Sigmoid colon (tissue), 7 donors: ENCODE data around the gene UNC5C. TPM values are rescaled to one million over a fixed set of nuclear protein-coding genes. Genes with fewer than 3 reads are reported as not detected.
A peak's percentile ranks its signal among the peaks of the same experiment; 100 is the strongest.

ENCODE experiments used
- DNase-seq: peaks from one replicate; pipeline ENCODE4 v3.0.0-alpha.2; 2019
- H3K27ac ChIP-seq, 4 donors: fragments of 200-600 bp; sonication (generic); one replicate each; pipeline ENCODE4 v1.5.1; 2016 to 2019; ENCODE audit warnings: mild to moderate bottlenecking in 1 of 4
- H3K27me3 ChIP-seq, 3 donors: fragments of 200-600 bp; sonication (generic); one replicate each; pipeline ENCODE4 v1.5.1; 2019; ENCODE audit warnings: mild to moderate bottlenecking in 1 of 3
- H3K36me3 ChIP-seq, 4 donors: fragments of 200-600 bp; sonication (generic); one replicate each; pipeline ENCODE4 v1.5.1; 2016 to 2019
- H3K4me1 ChIP-seq, 4 donors: fragments of 200-600 bp; sonication (generic); one replicate each; pipeline ENCODE4 v1.5.1; 2017 to 2019
- H3K4me3 ChIP-seq, 4 donors: fragments of 200-600 bp; sonication (generic); one replicate each; pipeline ENCODE4 v1.5.1; 2017 to 2019; ENCODE audit warnings: mild to moderate bottlenecking in 2 of 4, moderate library complexity in 1 of 4
- H3K9me3 ChIP-seq, 4 donors: fragments of 200-600 bp in 3 of 4; sonication (generic) in 3 of 4; one replicate each; pipeline versions ENCODE4 v1.5.1 to v1.6.1; 2013 to 2019
- CTCF ChIP-seq, 4 experiments: fragments of 450-650 bp in 3 of 4; fragments of 200-600 bp in 1 of 4; IDR thresholded peaks; one replicate each; pipeline ENCODE4 v1.5.1; 2016 to 2019; ENCODE audit warnings: antibody characterized with exemption in 4 of 4, mild to moderate bottlenecking in 3 of 4, moderate library complexity in 2 of 4
- EP300 ChIP-seq, 4 donors: sonication (generic); formaldehyde crosslinking; IDR thresholded peaks; one replicate each; pipeline ENCODE4 v1.6.1; 2017; ENCODE audit warnings: antibody characterized with exemption in 4 of 4
- POLR2A ChIP-seq, 2 donors: fragments of 450-650 bp; IDR thresholded peaks; one replicate each; pipeline ENCODE4 v1.6.1; 2016; ENCODE audit warnings: antibody characterized with exemption in 2 of 2, mild to moderate bottlenecking in 2 of 2, moderate library complexity in 2 of 2
- POLR2AphosphoS5 ChIP-seq, 4 donors: sonication (generic); formaldehyde crosslinking; IDR thresholded peaks; one replicate each; pipeline ENCODE4 v1.6.1; 2017; ENCODE audit warnings: antibody characterized with exemption in 4 of 4
- WGBS, 2 donors: extraction: QIAGEN DNeasy Blood & Tissue Kit; methylation state at CpG; one replicate each; pipeline ENCODE4 v1.1.7; 2013; 5-methylcytosine and 5-hydroxymethylcytosine counted together
- intact Hi-C: fragments of 100-400 bp; cut with DNase I; formaldehyde crosslinking; loops from one replicate; pipeline ENCODE4 v1.15.1; 2023
- polyA plus RNA-seq, 3 donors: library from polyadenylated mRNA; stranded (reverse); fragments of 200-250 nt; gene quantifications; one replicate each; pipeline ENCODE4 v1.2.3, GENCODE V29; 2013
- total RNA-seq, 4 donors: library from RNA; depleted of rRNA; stranded (reverse); fragments of >200 nt; gene quantifications; one replicate each; pipeline ENCODE4 v1.1.0, GENCODE V29; 2016
- donor health status: healthy with polysubstance abuse.
- donor health status: Bipolar disorder and iron deficiency.
- donor health status: healthy.

UNC5C gene
- total and polyA plus RNA-seq, 7 donors: 0.60 to 3.1 (median 1.4) TPM

- H3K27me3 ChIP-seq: no peaks in the 10 kb centered on the region
- WGBS, 2 donors: 85 to 89% methylated on average over 7 of the region's 7 CpGs
- H3K27ac ChIP-seq: no peak overlapping the region
- no peaks in the 10 kb centered on the region for H3K9me3 ChIP-seq
- intact Hi-C loops: loop anchor here (5.0 kb wide), 1 partner anchor 379 kb away; the partner anchor contains the start of gene UNC5C
- H3K36me3 ChIP-seq: no peaks in the 10 kb centered on the region
- no peak for TF ChIP-seq EP300 (IDR thresholded peaks at IDR 0.05)
- no peak for TF ChIP-seq CTCF (IDR thresholded peaks at IDR 0.05)
- TF ChIP-seq POLR2AphosphoS5 (IDR thresholded peaks at IDR 0.05): no peak
- no peak for TF ChIP-seq POLR2A (IDR thresholded peaks at IDR 0.05)
- no peaks in the 10 kb centered on the region for H3K4me1 ChIP-seq
- no peak for DNase-seq
- no peak overlapping the region for H3K4me3 ChIP-seq
Measured at GRCh38 chr4:95167805-95168204, 381.0 kb downstream of the UNC5C start.

- Histone ChIP-seq H3K36me3 (no peaks in the 10 kb centered on the region), H3K27me3 (no peaks in the 10 kb centered on the region), H3K27ac (no peak overlapping the region), H3K4me1 (no peaks in the 10 kb centered on the region), H3K9me3 (no peaks in the 10 kb centered on the region), H3K4me3 (no peak overlapping the region)
- TF ChIP-seq POLR2A (IDR thresholded peaks at IDR 0.05) (no peak), CTCF (IDR thresholded peaks at IDR 0.05) (peak in 3 of 4 experiments; percentile 51 to 62 (median 53)), EP300 (IDR thresholded peaks at IDR 0.05) (no peak), POLR2AphosphoS5 (IDR thresholded peaks at IDR 0.05) (no peak)
- no peak for DNase-seq
- 4 to 18% methylated on average over 3 of the region's 3 CpGs for WGBS, 2 donors
- intact Hi-C loops: loop anchor here (5.0 kb wide), 1 partner anchor 381 kb away; the partner anchor contains the start of gene UNC5C
Measured at GRCh38 chr4:95165926-95166524, 382.7 kb downstream of the UNC5C start.

- H3K27me3 ChIP-seq: no peaks in the 10 kb centered on the region
- intact Hi-C loops: no loop called here
- H3K9me3 ChIP-seq: no peaks in the 10 kb centered on the region
- no peaks in the 10 kb centered on the region for H3K36me3 ChIP-seq
- WGBS, 2 donors: 87 to 89% methylated on average over 6 of the region's 6 CpGs
- no peak for DNase-seq
- H3K4me3 ChIP-seq: no peak overlapping the region
- TF ChIP-seq EP300 (IDR thresholded peaks at IDR 0.05) (no peak), POLR2AphosphoS5 (IDR thresholded peaks at IDR 0.05) (no peak), POLR2A (IDR thresholded peaks at IDR 0.05) (no peak), CTCF (IDR thresholded peaks at IDR 0.05) (no peak)
- H3K27ac ChIP-seq: no peak overlapping the region
- no peaks in the 10 kb centered on the region for H3K4me1 ChIP-seq
Measured at GRCh38 chr4:95162867-95163266, 385.9 kb downstream of the UNC5C start.

- WGBS, 2 donors: 85 to 88% methylated on average over 12 of the region's 12 CpGs
- Histone ChIP-seq H3K4me3 (no peak overlapping the region), H3K27me3 (no peaks in the 10 kb centered on the region), H3K9me3 (no peaks in the 10 kb centered on the region), H3K36me3 (no peaks in the 10 kb centered on the region), H3K4me1 (no peaks in the 10 kb centered on the region), H3K27ac (no peak overlapping the region)
- no peak for DNase-seq
- no peak for TF ChIP-seq POLR2AphosphoS5 (IDR thresholded peaks at IDR 0.05)
- no peak for TF ChIP-seq POLR2A (IDR thresholded peaks at IDR 0.05)
- TF ChIP-seq EP300 (IDR thresholded peaks at IDR 0.05): no peak
- no peak for TF ChIP-seq CTCF (IDR thresholded peaks at IDR 0.05)
- intact Hi-C loops: no loop called here
Measured at GRCh38 chr4:95161781-95162469, 386.8 kb downstream of the UNC5C start.
